Activated T-helper 17 cell treated with anti-CD3 and anti-CD28 coated beads, Interleukin-2, amount 50 U/mL, for 72 hours (primary cell): Measurements from ENCODE around the gene SRRM3. TPM values are rescaled to one million over a fixed set of nuclear protein-coding genes. Genes with fewer than 3 reads are reported as not detected.
A peak's percentile ranks its signal among the peaks of the same experiment; 100 is the strongest.
"Not testable (repeated sequence)": the region's sequence is repeated elsewhere in the genome, so short reads cannot be mapped to it uniquely, and the experiment has no call there.

Experiments
- ATAC-seq: fragments of 150-1000 bp; cut with Tn5 transposase; replicated peaks from 2 replicates; pipeline ENCODE4 v1.10.0; 2021; ENCODE audit warnings: mild to moderate bottlenecking, moderate library complexity
- H3K27ac Mint-ChIP-seq: one replicate; pipeline ENCODE4 v1.8.0; 2022; ENCODE audit warnings: mixed read lengths
- H3K27me3 Mint-ChIP-seq: one replicate; pipeline ENCODE4 v1.8.0; 2022; ENCODE audit warnings: mixed read lengths
- H3K36me3 Mint-ChIP-seq: one replicate; pipeline ENCODE4 v1.8.0; 2022; ENCODE audit warnings: low read depth, mild to moderate bottlenecking, mixed read lengths
- H3K4me1 Mint-ChIP-seq: one replicate; pipeline ENCODE4 v1.8.0; 2022; ENCODE audit warnings: mixed read lengths
- H3K4me3 Mint-ChIP-seq: one replicate; pipeline ENCODE4 v1.8.0; 2022; ENCODE audit warnings: mild to moderate bottlenecking, mixed read lengths
- H3K9me3 Mint-ChIP-seq: one replicate; pipeline ENCODE4 v1.8.0; 2022; ENCODE audit warnings: mixed read lengths
- total RNA-seq, 2 donors: library from RNA; stranded (reverse); gene quantifications; one replicate each; pipeline ENCODE4 v1.2.3, GENCODE V29; 2022

The SRRM3 gene
- total RNA-seq, 2 donors from 2014 or later: 0.26 TPM; not detected in 1

DNA sequence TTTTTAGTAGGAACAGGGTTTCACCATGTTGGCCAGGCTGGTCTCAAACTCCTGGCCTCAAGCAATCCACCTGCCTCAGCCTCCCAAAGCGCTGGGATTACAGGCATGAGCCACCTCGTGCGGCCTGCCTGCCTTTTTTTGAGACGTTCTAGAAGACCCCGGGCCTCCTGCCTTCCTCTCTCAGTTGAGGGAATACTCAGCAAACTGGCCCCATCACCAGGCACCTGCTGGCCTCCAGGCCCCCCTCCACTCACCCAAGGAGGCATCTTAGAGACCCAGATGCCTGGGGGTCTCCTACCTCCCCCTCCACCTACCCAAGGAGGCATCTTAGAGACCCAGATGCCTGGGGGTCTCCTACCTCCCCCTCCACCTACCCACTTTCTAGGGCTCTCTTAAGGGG is 91.2 kb downstream of the SRRM3 start:
- H3K4me3 Mint-ChIP-seq, H3K27ac Mint-ChIP-seq, ATAC-seq, H3K36me3 Mint-ChIP-seq, H3K9me3 Mint-ChIP-seq, H3K27me3 Mint-ChIP-seq: not testable (repeated sequence)
- peaks cover 13% of the 10 kb centered on the region for H3K4me1 Mint-ChIP-seq

DNA sequence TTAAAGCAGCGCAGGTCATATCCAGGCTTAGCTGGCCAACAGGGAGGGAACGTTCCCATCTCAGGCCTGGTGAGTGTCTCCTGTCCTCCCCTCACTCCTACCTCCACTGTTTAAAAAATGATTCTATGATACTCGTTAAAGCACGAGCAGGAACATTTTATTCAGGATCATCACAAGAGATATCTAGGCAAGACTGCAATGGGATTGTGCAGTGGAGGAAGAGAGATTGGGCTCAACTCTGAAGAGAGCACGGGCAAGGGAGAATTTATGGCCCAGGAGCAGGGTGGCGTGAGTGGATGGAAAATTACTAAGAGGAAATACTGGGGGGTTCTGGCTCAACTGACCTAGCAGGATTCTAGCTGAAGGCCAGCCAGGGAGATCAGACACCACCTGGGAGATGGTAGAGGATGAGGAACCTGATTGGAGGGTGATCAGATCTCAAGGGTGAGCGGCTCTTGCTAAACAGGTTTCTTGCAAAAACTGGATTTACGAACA is 91.8 kb downstream of the SRRM3 start:
- H3K36me3 Mint-ChIP-seq: no peaks in the 10 kb centered on the region
- H3K4me3 Mint-ChIP-seq: no peak overlapping the region
- H3K9me3 Mint-ChIP-seq: no peaks in the 10 kb centered on the region
- ATAC-seq: no peak
- H3K27ac Mint-ChIP-seq: peak overlapping the region; percentile 11
- H3K27me3 Mint-ChIP-seq: peaks cover 4% of the 10 kb centered on the region
- H3K4me1 Mint-ChIP-seq: peaks cover 13% of the 10 kb centered on the region

DNA sequence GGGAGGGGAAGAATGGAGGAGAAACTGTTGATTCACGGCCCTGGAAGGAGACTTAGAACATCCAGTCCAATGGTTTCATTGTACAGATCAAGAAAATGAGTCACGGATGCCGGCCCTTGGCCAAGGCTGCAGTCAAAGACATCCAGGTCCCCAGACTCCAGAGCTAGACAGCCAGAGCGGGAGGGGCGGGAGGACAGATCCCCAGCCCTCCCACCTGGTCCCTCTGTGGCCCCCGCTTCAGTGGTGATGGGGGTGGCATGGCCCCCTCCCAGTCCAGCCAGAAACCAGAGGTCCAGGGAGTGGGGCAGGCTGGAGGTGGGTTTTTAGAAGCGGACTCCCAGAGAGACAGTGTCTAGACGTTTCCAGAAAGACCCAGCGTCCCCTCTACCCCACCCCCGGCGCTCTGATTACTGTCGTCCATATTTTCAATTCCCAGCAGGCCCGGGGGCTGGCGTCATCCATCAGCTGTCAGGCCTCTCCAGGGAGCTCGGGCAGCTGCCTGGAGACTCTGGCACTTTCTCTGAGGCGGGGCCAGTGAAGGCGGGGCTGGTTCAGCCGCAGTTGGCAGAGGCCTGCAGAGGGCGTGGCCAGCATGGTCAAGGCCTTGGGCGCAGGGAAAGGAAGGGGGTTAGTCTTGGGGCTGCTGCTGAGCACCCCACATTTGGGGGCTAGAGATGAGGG is 92.8 kb downstream of the SRRM3 start:
- Mint-ChIP-seq H3K27ac (no peak overlapping the region), H3K4me1 (peaks cover 13% of the 10 kb centered on the region), H3K4me3 (no peak overlapping the region), H3K27me3 (peaks cover 4% of the 10 kb centered on the region), H3K36me3 (no peaks in the 10 kb centered on the region), H3K9me3 (no peaks in the 10 kb centered on the region)
- ATAC-seq: no peak

DNA sequence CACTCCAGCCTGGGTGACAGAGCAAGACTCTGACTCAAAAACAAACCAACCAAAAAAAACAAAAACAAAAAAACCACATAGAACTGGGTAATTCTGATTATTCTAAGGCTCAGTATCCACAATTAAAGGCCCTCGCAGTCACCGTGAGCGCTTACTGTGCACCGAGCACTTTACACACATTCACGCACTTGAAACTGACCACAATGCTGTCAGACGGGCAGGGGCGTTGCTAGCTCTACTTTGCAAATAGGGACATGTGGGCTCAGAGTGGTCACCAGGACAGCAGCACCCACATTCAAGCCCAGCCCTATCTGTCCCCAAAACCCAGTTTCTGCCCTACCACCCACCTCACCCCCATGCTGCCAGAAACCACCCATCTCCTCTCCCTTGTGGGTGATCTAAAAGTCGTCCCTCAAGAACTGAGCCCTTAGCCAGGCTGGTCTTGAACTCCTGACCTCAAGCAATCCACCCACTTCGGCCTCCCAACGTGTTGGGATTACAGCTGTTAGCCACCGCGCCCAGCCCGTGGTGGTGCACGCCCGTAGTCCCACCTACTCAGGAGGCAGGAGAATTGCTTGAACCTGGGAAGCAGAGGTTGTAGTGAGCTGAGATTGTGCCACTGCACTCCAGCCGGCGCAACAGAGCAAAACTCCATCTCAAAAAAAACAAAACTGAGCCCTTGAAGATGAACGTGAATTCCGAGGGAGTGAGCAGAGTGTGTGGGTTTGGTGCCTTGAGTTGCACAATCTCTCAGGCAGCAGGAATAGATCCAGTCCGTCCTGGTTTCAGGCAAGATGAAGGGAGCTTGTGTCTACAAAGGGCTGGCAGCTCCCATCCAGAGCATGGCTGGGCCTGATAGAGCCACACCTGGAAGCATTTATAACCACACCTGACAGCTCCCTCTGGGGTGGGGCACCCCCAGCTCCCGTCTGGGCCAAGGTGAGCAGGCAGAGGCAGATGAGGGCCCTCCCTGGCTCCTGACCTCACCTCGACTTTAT is 95.3 kb downstream of the SRRM3 start:
- H3K4me1 Mint-ChIP-seq: peaks cover 5% of the 10 kb centered on the region
- H3K27ac Mint-ChIP-seq: no peak overlapping the region
- no peak overlapping the region for H3K4me3 Mint-ChIP-seq
- peak; percentile 39 for ATAC-seq
- H3K9me3 Mint-ChIP-seq: no peaks in the 10 kb centered on the region
- no peaks in the 10 kb centered on the region for H3K36me3 Mint-ChIP-seq
- peaks cover 4% of the 10 kb centered on the region for H3K27me3 Mint-ChIP-seq

- H3K4me1 Mint-ChIP-seq: peaks cover 5% of the 10 kb centered on the region
- peaks cover 12% of the 10 kb centered on the region for H3K36me3 Mint-ChIP-seq
- H3K4me3 Mint-ChIP-seq: no peak overlapping the region
- no peak overlapping the region for H3K27ac Mint-ChIP-seq
- ATAC-seq: no peak
- H3K27me3 Mint-ChIP-seq: no peaks in the 10 kb centered on the region
- no peaks in the 10 kb centered on the region for H3K9me3 Mint-ChIP-seq
Observed at GRCh38 chr7:76300166-76300731, 98.6 kb downstream of the SRRM3 start.

- ATAC-seq: no peak
- H3K4me3 Mint-ChIP-seq: no peak overlapping the region
- no peaks in the 10 kb centered on the region for H3K9me3 Mint-ChIP-seq
- peaks cover 5% of the 10 kb centered on the region for H3K4me1 Mint-ChIP-seq
- peaks cover 12% of the 10 kb centered on the region for H3K36me3 Mint-ChIP-seq
- H3K27ac Mint-ChIP-seq: no peak overlapping the region
- no peaks in the 10 kb centered on the region for H3K27me3 Mint-ChIP-seq
Observed at GRCh38 chr7:76301000-76301399, 99.3 kb downstream of the SRRM3 start.

GRCh38 chr7:76302347-76303201 is 100.9 kb downstream of the SRRM3 start, which contains the start of gene HSPB1:
HSPB1 (plus strand) TSS chr7:76302673; CDS start chr7:76302713, 40 bp downstream.
- H3K27me3 Mint-ChIP-seq: no peaks in the 10 kb centered on the region
- H3K9me3 Mint-ChIP-seq: no peaks in the 10 kb centered on the region
- H3K27ac Mint-ChIP-seq: peak within 1 kb of the TSS; percentile 94
- peaks cover 5% of the 10 kb centered on the region for H3K4me1 Mint-ChIP-seq
- peaks cover 12% of the 10 kb centered on the region for H3K36me3 Mint-ChIP-seq
- ATAC-seq: peak; percentile 57
- H3K4me3 Mint-ChIP-seq: peak within 1 kb of the TSS; percentile 80

DNA sequence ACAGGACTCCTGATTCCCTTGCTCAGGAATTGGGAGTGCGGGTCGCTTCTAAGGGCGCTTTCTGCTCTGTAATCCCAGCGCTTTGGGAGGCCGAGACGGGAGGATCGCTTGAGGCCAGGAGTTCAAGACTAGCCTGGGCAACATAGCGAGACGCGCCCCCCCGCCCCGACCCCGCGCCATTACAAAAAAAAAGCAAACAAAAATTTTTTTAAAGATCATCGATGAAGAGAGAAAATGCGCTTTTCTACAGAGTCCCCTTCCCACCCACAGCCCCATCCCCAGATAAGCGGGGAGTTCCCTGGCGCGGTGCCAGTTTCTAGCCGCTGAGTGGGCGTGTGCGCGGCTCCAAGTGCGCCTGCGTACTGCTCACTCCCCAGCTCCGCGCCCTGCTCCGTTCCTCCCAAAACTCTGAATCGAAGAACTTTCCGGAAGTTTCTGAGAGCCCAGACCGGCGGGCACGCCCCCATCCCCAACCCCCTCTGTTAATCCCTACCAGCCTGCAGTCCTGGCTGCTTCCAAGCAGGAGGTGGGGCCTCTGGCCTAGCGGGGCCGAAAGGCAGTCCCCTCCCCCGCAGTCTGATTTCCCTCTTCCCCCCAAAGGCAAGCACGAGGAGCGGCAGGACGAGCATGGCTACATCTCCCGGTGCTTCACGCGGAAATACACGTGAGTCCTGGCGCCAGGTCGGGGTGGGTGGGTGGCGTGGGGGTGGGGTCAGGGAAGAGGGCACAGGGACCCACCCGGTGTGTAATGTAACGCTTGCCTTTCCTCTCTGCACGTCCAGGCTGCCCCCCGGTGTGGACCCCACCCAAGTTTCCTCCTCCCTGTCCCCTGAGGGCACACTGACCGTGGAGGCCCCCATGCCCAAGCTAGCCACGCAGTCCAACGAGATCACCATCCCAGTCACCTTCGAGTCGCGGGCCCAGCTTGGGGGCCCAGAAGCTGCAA is 101.8 kb downstream of the SRRM3 start:
- peak overlapping the region; percentile 94 for H3K27ac Mint-ChIP-seq
- peak; percentile 74 for ATAC-seq
- peaks cover 5% of the 10 kb centered on the region for H3K4me1 Mint-ChIP-seq
- peak overlapping the region; percentile 80 for H3K4me3 Mint-ChIP-seq
- H3K36me3 Mint-ChIP-seq: peaks cover 12% of the 10 kb centered on the region
- H3K9me3 Mint-ChIP-seq: no peaks in the 10 kb centered on the region
- no peaks in the 10 kb centered on the region for H3K27me3 Mint-ChIP-seq

GRCh38 chr7:76304888-76305375 is 103.2 kb downstream of the SRRM3 start:
- H3K36me3 Mint-ChIP-seq: peaks cover 12% of the 10 kb centered on the region
- no peak for ATAC-seq
- no peak overlapping the region for H3K27ac Mint-ChIP-seq
- no peaks in the 10 kb centered on the region for H3K9me3 Mint-ChIP-seq
- H3K4me1 Mint-ChIP-seq: peaks cover 5% of the 10 kb centered on the region
- H3K4me3 Mint-ChIP-seq: no peak overlapping the region
- no peaks in the 10 kb centered on the region for H3K27me3 Mint-ChIP-seq

DNA sequence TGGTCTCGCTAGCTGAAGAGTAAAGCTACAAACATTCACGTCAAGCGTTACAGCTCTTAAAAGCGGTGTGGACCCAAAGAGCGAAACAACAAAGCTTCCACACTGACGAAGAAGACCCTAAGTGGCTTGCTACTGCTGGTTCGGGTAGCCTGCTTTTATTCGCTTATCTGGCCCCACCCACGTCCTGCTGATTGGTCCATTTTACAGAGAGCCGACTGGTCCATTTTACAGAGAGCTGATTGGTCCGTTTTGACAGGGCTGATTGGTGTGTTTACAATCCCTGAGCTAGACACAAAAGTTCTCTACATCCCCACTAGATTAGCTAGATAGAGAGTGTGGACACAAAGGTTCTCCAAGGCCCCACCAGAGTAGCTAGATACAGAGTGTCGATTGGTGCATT is 107.2 kb downstream of the SRRM3 start:
- not testable (repeated sequence) for H3K36me3 Mint-ChIP-seq, H3K4me1 Mint-ChIP-seq, ATAC-seq, H3K27me3 Mint-ChIP-seq, H3K27ac Mint-ChIP-seq, H3K9me3 Mint-ChIP-seq, H3K4me3 Mint-ChIP-seq

DNA sequence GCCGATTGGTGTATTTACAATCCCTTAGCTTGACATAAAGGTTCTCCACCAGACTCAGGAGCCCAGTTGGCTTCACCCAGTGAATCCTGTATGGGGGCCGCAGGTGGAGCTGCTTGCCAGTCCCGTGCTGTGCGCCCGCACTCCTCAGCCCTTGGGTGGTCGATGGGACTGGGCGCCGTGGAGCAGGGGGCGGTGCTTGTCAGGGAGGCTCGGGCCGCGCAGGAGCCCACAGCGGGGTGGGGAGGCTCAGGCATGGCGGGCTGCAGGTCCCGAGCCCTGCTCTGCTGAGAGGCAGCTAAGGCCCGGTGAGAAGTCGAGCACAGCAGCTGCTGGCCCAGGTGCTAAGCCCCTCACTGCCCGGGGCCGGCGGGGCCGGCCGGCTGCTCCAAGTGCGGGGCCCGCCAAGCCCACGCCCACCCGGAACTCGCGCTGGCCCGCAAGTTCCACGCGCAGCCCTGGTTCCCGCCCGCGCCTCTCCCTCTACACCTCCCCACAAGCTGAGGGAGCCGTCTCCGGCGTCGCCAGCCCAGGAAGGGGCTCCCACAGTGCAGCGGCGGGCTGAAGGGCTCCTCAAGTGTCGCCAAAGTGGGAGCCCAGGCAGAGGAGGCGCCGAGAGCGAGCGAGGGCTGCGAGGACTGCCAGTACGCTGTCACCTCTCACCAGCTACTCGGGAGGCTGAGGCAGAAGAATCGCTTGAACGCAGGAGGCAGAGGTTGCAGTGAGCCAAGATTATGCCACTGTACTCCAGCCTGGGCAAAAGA is 107.8 kb downstream of the SRRM3 start:
- H3K36me3 Mint-ChIP-seq, ATAC-seq, H3K9me3 Mint-ChIP-seq, H3K4me3 Mint-ChIP-seq, H3K4me1 Mint-ChIP-seq, H3K27me3 Mint-ChIP-seq, H3K27ac Mint-ChIP-seq: not testable (repeated sequence)

GRCh38 chr7:76310102-76310957 is 108.6 kb downstream of the SRRM3 start:
- Mint-ChIP-seq H3K27me3 (no peaks in the 10 kb centered on the region), H3K4me3 (no peak overlapping the region), H3K27ac (no peak overlapping the region), H3K36me3 (no peaks in the 10 kb centered on the region), H3K9me3 (no peaks in the 10 kb centered on the region), H3K4me1 (peaks cover 6% of the 10 kb centered on the region)
- ATAC-seq: no peak
